GM21381 (cell line): ENCODE data around the gene TAMM41.
A peak's percentile ranks its signal among the peaks of the same experiment; 100 is the strongest.
"Not testable (repeated sequence)": the region's sequence is repeated elsewhere in the genome, so short reads cannot be mapped to it uniquely, and the experiment has no call there.

Experiments
- ATAC-seq: cut with Tn5 transposase; IDR thresholded peaks from one replicate; pipeline ENCODE4 v1.9.1; 2021; ENCODE audit warnings: mild to moderate bottlenecking, moderate library complexity; ENCODE audit not compliant: unreplicated experiment

Gene TAMM41

GRCh38 chr3:11815111-11815510, 31.6 kb downstream of the TAMM41 start:
- ATAC-seq: no peak

GRCh38 chr3:11814663-11815062, 32.0 kb downstream of the TAMM41 start:
- no peak for ATAC-seq

GRCh38 chr3:11810276-11810675, 36.4 kb downstream of the TAMM41 start:
- ATAC-seq: no peak

GRCh38 chr3:11808231-11808630, 38.5 kb downstream of the TAMM41 start:
- ATAC-seq: no peak

- ATAC-seq: no peak
Observed at GRCh38 chr3:11807686-11808085, 39.0 kb downstream of the TAMM41 start.

- no peak for ATAC-seq
Observed at GRCh38 chr3:11805716-11806115, 41.0 kb downstream of the TAMM41 start.

- no peak for ATAC-seq
Observed at GRCh38 chr3:11803977-11804892, 42.5 kb downstream of the TAMM41 start.

GRCh38 chr3:11799791-11800190, 46.9 kb downstream of the TAMM41 start:
- no peak for ATAC-seq

GRCh38 chr3:11794927-11795326, 51.8 kb downstream of the TAMM41 start:
- ATAC-seq: no peak

GRCh38 chr3:11791339-11792200, 55.1 kb downstream of the TAMM41 start:
- ATAC-seq: no peak

- no peak for ATAC-seq
Observed at GRCh38 chr3:11789412-11789811, 57.3 kb downstream of the TAMM41 start.

GRCh38 chr3:11784971-11785377, 61.7 kb downstream of the TAMM41 start:
- no peak for ATAC-seq

GRCh38 chr3:11780341-11780740, 66.3 kb downstream of the TAMM41 start:
- no peak for ATAC-seq

GRCh38 chr3:11779626-11780025, 67.1 kb downstream of the TAMM41 start:
- ATAC-seq: no peak

GRCh38 chr3:11778248-11778647, 68.4 kb downstream of the TAMM41 start:
- ATAC-seq: no peak

- ATAC-seq: no peak
Observed at GRCh38 chr3:11776346-11776745, 70.3 kb downstream of the TAMM41 start.

GRCh38 chr3:11775493-11775892, 71.2 kb downstream of the TAMM41 start:
- ATAC-seq: no peak

GRCh38 chr3:11774296-11774877, 72.3 kb downstream of the TAMM41 start:
- ATAC-seq: no peak

- not testable (repeated sequence) for ATAC-seq
Observed at GRCh38 chr3:11771931-11772330, 74.8 kb downstream of the TAMM41 start.

GRCh38 chr3:11770477-11771391, 76.0 kb downstream of the TAMM41 start:
- peak; percentile 100 for ATAC-seq
